RWPE1 (cell line): Measurements from ENCODE around the gene TMEM59.

Experiments
- CTCF ChIA-PET: fragments of 350-600 bp; sonication (Branson Sonifier 250); formaldehyde crosslinking; extraction: SDS; loops from one replicate; lab custom pipeline; 2021; lab: Yijun Ruan, JAX
- POLR2A ChIA-PET: fragments of 400-600 bp; formaldehyde crosslinking; extraction: SDS; loops from one replicate; lab custom pipeline; 2020; ENCODE audit warnings: antibody characterized with exemption; ENCODE audit not compliant: low non-redundant PET; lab: Yijun Ruan, JAX
- DNase-seq: peaks from one replicate; pipeline ENCODE4 v3.0.0; 2012; ENCODE audit warnings: low spot score
- H3K27ac ChIP-seq: fragments of 450-650 bp; 2 replicates; pipeline ENCODE4 v1.5.1; 2017
- TF ChIP-seq, protein P1 (sequence below): fragments of 450-650 bp; conservative IDR thresholded peaks from 2 replicates; pipeline ENCODE4 v1.5.1; 2017; ENCODE audit warnings: low read depth, mild to moderate bottlenecking

TMEM59 gene, protein sequence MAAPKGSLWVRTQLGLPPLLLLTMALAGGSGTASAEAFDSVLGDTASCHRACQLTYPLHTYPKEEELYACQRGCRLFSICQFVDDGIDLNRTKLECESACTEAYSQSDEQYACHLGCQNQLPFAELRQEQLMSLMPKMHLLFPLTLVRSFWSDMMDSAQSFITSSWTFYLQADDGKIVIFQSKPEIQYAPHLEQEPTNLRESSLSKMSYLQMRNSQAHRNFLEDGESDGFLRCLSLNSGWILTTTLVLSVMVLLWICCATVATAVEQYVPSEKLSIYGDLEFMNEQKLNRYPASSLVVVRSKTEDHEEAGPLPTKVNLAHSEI

DNA sequence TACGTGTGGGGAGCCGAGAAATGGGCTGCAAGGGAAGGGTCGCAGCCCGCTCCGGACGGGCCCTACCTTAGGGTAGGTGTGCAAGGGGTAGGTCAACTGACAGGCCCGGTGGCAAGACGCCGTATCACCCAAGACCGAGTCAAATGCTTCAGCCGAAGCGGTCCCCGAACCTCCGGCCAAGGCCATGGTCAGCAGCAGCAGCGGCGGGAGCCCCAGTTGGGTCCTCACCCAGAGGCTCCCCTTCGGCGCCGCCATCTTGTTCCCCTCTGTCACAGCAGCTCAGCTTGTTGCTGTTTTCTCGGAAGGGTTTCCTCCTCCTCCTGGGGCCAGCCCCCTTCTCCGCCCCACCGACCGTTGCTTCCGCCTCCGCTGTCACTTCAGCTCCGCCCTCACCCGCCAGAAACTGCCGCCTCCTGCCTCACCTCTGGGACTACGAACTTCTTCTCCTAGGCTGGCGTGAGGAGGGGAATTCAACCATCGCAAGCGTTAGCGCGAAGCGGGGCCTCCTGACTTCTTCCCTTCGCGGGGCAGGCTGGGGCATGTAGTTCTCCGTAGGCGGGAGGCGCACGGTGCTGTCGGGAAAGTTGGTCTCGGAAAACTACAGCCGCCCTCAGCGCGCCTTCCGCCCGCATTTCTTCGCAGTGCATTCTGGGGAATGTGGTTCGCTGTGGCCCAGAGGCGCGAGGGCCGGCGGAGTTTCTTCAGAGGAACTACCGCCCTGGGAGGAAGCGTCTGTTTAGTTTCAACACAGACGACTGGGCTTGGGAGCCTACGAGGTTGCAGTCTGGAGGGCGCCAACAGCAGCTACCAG, at the start of gene TMEM59, which contains the start of gene TCEANC2:
TMEM59 (minus strand) TSS at position 271 of the 811 bp plus-strand sequence; CDS start at position 255, 16 bp downstream.
TCEANC2 (plus strand) TSS at position 675 of the 811 bp plus-strand sequence. CDS start 815 bp downstream, outside the sequence.
- POLR2A ChIA-PET, result interaction anchor here (0.6 kb wide), 1 partner anchor 57 kb away, joined by 4 read pairs; no protein-coding TSS in a partner anchor

DNA sequence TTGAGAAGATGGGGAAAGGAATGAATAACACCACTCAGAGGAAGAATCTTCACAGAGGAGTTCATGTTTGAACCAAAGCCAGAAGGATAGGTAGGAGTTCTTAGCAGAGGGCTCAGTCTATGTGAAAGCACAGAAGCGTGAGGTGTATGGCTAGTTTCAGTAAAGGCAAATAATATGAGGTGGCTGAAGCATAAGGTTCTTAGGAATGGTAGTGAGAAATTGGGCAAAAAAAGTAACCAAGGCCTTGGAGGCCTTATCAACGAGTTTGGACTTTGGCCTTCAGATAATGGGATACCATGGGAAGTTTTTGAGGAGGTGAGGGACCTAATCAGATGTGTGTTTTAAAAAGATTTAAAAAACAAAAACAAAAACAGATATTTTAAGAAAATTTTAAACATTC, 47.5 kb upstream of the TMEM59 start:
- ChIA-PET POLR2A (no interaction called here), CTCF (no interaction called here)
- TF ChIP-seq, protein P1, sequence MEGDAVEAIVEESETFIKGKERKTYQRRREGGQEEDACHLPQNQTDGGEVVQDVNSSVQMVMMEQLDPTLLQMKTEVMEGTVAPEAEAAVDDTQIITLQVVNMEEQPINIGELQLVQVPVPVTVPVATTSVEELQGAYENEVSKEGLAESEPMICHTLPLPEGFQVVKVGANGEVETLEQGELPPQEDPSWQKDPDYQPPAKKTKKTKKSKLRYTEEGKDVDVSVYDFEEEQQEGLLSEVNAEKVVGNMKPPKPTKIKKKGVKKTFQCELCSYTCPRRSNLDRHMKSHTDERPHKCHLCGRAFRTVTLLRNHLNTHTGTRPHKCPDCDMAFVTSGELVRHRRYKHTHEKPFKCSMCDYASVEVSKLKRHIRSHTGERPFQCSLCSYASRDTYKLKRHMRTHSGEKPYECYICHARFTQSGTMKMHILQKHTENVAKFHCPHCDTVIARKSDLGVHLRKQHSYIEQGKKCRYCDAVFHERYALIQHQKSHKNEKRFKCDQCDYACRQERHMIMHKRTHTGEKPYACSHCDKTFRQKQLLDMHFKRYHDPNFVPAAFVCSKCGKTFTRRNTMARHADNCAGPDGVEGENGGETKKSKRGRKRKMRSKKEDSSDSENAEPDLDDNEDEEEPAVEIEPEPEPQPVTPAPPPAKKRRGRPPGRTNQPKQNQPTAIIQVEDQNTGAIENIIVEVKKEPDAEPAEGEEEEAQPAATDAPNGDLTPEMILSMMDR, result no peak
- no peak for DNase-seq
- no peak overlapping the region for H3K27ac ChIP-seq

More for the DNA sequence above, at the start of gene TMEM59, which contains the start of gene TCEANC2:
- TF ChIP-seq, protein P1, result no peak
- CTCF ChIA-PET, result interaction anchor here (0.7 to 1.0 kb wide), 2 partner anchors 192 to 931 kb away, joined by 4 read pairs; no protein-coding TSS in a partner anchor
- DNase-seq, result peak; percentile 96
- H3K27ac ChIP-seq, result peak within 1 kb of the TSS; percentile 97

DNA sequence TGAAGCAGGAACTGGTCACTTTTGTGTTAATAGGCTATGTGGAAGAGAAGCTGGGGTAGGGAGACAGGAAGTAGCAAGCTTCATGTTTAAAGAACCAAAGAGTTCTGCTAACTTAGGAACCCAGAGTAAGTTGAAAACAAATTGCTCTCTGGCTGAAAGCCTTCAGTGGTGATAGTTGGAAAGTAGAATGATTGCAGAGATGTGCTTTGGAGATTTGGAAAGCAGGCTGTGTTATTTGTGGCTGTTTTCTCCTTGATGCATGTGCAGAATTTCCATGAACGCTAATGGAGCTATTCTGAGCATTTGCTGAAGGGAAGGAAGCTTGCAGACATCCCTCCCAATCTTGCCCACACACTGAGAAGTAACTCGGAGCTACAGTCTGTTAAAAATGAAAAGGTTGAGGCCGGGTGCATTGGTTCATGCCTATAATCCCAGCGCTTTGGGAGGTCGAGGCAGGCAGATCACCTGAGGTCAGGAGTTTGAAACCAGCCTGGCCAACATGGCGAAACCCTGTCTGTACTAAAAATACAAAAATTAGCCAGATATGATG, 46.1 kb upstream of the TMEM59 start:
- TF ChIP-seq, protein P1, result no peak
- CTCF ChIA-PET, result interaction anchor here (0.6 kb wide), 1 partner anchor 243 kb away, joined by 3 read pairs; no protein-coding TSS in a partner anchor
- POLR2A ChIA-PET, result no interaction called here

DNA sequence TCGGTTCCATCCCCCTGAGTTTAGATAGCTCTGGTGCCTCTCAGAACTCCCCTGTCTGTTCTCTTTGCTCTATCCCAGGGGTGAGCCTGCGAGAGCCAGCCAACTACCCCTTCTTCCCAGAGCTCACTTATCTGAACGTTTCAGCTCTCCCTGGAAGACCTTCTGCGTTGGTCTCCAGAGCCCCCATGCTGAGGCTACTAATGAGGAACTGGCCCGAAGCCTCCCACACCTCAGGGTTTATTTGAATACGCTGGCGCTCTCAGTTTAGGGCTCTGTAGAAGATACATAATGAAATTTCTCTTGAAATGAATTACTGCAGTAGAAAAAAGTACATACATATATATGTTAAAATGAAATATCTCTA, 43.9 kb upstream of the TMEM59 start:
- ChIA-PET CTCF (no interaction called here), POLR2A (no interaction called here)
- DNase-seq, result no peak
- TF ChIP-seq, protein P1, result no peak
- H3K27ac ChIP-seq, result no peak overlapping the region

More for the DNA sequence above, 46.1 kb upstream of the TMEM59 start:
- DNase-seq, result no peak
- no peak overlapping the region for H3K27ac ChIP-seq

DNA sequence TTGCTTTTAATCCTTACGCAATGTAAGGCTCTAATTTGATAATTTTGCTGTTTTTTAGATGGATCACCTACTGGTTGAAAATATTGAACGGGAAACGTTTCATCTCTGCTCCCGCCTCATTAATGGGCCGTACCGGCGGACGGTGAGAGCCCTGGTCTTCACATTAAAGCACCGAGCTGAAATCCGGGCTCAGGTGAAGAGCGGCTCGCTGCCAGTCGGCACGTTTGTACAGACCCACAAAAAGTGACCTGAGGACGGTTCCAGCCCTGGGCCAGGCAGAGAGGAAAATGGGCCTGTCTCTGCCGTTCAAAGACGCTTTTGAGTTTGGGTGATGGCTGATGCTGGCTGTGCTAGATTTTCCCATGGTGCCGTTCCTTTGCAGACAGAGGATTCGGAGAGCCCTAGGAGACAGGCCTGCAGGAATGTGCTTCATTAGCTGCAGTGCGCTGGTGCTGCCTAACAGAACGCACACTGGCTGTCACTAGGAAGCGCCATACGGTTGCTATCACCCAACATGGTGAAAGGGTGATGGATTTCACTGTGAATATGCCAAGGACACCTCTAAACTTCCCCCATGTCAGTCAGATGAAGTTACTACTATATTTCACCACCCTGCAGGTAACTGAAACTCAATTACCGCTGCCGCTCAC, 43.3 kb upstream of the TMEM59 start:
- DNase-seq, result no peak
- POLR2A ChIA-PET, result no interaction called here
- CTCF ChIA-PET, result no interaction called here
- H3K27ac ChIP-seq, result no peak overlapping the region
- TF ChIP-seq, protein P1, result no peak
